ENCODE data around the gene GOLGA8K.
"Not testable (repeated sequence)": the region's sequence is repeated elsewhere in the genome, so short reads cannot be mapped to it uniquely, and the experiment has no call there.

Gene GOLGA8K

DNA sequence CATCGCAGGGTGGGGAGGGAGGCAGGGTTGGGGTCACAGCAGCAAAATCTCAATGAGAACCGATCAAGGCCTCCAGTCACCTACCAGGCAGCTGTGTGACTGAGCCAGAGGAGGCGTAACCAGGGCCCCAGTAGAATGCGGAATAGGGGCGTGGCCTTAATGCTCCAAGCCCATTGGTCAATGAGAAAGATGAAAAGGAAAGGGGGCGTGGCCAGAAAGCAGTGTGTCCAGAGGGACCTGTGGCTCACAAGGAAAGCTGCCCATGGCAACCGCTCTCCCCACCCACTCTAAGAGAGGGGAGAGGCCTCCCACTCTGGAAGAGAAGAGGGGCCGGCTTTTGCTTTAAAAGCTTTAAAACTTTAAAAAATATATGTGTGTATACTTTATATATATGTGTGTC is at the start of gene GOLGA8K:
TSS of gene GOLGA8K (minus strand) at position 101 of the 400 bp plus-strand sequence. CDS start at position 3, 98 bp downstream.
- not testable (repeated sequence) for DNase-seq (ENCODE audit: low spot score)

DNA sequence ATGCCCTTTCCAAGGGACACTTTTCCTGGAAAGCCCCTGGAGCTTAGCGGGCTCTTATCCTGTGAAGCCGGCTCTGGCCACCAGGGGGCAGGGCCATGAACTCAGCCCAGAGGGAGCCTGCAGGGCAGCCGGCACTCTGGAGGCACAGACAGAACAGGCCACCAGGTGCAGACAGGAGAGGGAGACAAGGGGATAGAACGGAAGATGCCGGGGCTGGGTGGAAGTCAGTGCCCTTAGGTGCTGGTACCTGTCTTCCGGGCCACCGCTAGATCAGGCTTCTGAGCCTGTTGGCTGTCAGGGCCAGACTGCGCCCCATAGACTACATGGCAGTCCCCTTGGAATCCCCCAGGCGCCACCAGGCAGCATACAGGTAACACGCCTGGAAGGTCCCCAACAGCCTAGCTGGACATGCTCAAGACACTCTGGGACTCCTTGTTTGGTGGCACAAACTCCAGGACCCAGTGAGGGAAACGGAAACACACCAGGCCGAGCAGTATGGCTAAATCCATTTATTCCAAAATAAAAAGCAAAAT is 37.4 kb upstream of the GOLGA8K start:
- DNase-seq (ENCODE audit: low spot score), result not testable (repeated sequence)

DNA sequence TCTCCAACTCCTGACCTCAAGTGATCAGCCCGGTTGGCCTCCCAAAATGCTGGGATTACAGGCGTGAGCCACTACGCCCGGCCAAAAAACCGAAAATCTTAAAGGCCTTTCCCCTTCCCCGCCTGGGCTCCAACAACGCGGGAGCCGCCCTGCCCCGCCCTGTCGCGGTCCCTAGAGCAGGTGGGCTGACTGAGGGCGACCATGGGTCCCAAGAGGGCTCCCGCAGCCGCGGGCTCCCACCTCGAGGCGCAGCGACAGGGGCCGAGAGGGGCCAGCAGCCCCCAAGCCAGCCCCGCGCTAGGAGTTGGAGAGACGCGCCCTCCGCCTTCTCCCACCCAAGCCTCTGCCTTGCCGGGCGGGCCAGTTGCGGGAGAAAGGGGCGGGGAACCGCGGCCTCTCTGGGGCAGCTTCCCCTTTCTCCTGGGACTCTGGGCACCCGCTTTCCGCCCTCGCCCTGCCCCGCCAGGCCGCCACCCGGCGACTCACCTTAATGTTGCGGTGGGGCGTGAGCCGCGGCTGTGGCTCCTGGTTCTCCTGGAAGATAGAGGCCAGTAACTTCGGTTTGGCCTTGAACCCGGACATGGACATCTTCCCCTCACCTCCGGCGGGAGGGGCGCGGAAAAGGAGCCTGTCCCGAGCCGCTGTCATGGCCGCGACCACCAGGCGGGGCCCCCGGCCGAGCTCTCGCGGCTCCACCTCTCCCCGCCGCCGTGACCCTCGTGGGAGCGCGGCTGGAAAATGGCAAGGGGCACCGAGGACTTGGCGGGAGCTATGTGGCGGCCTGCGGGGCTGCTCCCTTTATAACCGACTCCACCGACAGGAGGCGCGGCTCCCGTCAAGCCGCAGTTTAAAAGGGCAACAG is 31.2 kb upstream of the GOLGA8K start:
- not testable (repeated sequence) for DNase-seq (ENCODE audit: low spot score)

GRCh38 chr15:32427635-32428034 is 24.5 kb upstream of the GOLGA8K start:
- DNase-seq (ENCODE audit: low spot score), result not testable (repeated sequence)

DNA sequence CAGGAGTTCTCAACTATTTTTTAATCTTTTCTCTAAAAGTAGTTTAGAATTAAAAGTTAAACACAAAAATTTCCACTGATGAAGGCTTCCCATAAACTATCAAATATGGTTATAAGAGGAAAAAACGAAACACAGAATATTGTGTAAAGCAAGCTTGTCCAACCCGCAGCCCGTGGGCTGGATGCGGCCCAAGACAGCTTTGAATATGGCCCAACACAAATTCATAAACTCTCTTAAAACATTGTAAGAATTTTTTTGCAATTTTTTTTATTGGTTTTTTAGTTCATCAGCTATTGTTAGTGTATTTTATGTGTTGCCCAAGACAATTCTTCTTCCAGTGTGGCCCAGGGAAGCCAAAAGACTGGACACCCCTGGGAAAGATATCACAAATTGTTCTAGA is 23.4 kb upstream of the GOLGA8K start:
- DNase-seq (ENCODE audit: low spot score), result not testable (repeated sequence)

- DNase-seq (ENCODE audit: low spot score), result not testable (repeated sequence)
These were observed 4.8 kb upstream of the GOLGA8K start for GRCh38 chr15:32407903-32408302.

GRCh38 chr15:32396522-32396921 is 6.6 kb downstream of the GOLGA8K start:
- not testable (repeated sequence) for DNase-seq (ENCODE audit: low spot score)

DNA sequence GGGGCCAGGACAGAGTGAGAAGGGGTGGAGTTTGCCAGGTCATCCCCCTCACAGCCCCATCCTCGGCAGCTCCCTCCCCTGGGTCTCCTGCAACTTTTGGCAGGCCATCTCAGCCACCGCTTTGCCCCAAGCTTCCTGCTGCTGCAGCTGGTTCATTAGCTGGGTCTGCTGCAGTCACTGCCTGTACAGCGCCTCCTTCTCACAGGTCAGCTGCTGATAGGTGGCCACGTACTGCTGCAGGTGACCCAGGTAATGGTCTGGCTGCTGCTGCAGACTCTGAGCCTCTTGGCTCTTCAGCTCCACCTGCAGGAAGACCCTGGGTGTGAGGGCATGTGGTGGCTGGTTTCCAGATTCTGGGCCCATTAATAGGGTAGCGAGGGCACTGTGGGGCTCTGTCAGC is 8.3 kb downstream of the GOLGA8K start:
- not testable (repeated sequence) for DNase-seq (ENCODE audit: low spot score)

DNA sequence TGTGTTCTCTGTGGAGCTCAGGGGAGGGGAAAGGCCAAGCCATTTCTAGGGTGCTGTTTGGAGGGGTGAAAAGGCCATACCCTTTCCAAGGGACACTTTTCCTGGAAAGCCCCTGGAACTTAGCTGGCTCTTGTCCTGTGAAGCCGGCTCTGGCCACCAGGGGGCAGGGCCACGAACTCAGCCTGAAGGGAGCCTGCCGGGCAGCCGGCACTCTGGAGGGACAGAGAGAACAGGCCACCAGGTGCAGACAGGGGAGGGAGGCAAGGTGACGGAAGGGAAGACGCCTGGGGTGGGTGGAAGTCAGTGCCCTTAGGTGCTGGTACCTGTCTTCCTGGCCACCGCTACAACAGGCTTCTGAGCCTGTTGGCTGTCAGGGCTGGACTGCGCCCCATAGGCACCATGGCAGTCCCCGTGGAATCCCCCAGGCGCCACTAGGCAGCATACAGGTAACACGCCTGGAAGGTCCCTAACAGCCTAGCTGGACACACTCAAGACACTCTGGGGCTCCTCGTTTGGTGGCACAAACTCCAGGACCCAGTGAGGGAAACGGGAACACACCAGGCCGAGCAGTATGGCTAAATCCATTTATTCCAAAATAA is 14.9 kb downstream of the GOLGA8K start:
- DNase-seq (ENCODE audit: low spot score), result not testable (repeated sequence)

DNA sequence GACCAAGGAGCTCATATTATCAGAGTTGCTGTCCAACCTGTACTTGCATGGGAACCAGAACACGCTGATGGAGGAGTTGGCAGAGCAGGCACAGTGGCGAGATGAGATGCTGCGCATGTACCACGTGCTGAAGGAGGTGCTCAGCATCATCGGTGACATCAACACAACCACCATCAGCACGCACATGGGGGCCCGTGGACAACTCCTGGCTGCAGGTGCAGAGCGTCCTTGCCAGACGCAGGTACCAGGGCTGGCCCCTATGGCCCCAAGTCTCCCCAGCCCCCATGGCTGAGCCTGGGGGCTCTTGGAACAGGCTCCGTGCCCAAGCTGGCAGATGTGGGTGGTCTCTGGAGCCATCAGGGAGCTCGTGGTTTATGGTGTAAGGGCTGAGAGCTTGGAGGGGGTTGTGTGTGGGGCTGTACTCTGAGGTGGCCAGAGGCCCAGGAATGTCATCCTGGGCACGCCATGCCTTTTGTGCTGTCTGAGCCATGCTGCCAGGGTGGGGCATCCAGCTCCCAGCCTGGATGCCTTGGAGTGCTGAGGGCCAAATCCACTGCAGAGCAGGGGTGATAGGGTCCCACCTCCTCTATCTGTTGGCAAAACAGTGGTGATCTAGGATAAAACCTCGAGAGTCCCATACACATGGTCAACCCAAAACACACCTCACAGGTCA is 17.1 kb downstream of the GOLGA8K start:
- not testable (repeated sequence) for DNase-seq (ENCODE audit: low spot score)

DNA sequence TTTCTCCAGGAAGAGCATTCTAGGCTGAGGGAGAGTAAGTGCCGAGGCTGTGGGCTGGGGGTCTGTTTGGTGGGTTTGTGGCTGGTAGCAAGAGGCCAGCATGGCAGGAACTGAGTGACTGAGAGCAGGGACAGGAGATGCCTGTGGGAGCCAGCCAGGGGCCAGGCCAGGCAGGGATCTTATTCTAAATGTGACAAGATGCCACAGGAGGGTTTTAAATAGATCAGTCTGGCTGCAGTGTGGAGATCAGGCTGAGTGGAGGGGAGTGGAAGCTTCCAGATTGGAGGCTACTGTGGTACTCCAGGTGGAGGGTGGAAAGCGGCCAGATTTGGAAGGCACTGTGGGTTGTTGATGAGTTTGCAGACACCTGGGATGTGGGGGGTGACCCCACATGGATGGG is 28.9 kb downstream of the GOLGA8K start:
- DNase-seq (ENCODE audit: low spot score), result not testable (repeated sequence)

DNA sequence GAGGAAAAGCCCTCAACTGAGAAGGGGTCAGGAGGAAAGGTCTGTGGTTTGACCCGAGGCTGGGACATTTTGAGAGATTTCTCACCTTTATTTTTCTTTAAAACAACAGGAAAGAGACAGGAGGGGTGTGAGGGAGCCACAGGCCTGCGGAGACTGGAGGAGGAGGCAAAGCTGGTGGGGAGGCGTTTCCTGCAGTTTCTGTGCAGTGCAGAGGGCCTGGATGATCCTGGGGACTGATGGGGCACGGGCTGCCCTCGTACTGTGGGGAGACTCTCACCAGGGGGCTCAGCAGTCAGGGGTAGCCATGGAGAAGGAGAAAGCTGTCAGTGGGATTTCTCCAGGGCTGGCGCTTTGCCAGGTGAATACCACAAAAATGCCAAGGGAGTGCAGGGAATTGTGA is 29.4 kb downstream of the GOLGA8K start:
- not testable (repeated sequence) for DNase-seq (ENCODE audit: low spot score)

- DNase-seq (ENCODE audit: low spot score), result not testable (repeated sequence)
These were observed 31.0 kb downstream of the GOLGA8K start for GRCh38 chr15:32372075-32372474.

DNA sequence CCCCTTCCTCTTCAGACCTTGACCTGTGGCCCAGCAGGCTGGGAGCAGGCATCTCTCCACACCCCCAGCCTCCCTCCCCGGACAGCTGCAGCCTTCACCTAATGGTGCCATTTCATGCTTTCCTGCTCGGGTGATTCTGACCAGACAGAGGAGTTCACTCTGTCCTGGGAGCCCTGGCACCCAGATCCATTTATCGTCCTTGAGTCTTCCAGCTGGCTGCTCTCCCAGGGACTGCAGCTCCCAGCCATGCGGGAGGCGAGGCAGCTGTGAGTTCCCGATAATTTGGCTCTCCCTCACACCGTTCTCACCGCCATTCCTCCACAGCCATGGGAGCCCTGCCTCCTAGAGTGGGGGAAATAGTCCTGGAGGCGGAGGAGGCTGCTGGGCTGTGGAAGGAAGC is 32.6 kb downstream of the GOLGA8K start:
- not testable (repeated sequence) for DNase-seq (ENCODE audit: low spot score)

GRCh38 chr15:32370064-32370463 is 33.0 kb downstream of the GOLGA8K start:
- not testable (repeated sequence) for DNase-seq (ENCODE audit: low spot score)

GRCh38 chr15:32366492-32366891 is 36.6 kb downstream of the GOLGA8K start:
- not testable (repeated sequence) for DNase-seq (ENCODE audit: low spot score)

- not testable (repeated sequence) for DNase-seq (ENCODE audit: low spot score)
These were observed 37.1 kb downstream of the GOLGA8K start for GRCh38 chr15:32365955-32366354.

DNA sequence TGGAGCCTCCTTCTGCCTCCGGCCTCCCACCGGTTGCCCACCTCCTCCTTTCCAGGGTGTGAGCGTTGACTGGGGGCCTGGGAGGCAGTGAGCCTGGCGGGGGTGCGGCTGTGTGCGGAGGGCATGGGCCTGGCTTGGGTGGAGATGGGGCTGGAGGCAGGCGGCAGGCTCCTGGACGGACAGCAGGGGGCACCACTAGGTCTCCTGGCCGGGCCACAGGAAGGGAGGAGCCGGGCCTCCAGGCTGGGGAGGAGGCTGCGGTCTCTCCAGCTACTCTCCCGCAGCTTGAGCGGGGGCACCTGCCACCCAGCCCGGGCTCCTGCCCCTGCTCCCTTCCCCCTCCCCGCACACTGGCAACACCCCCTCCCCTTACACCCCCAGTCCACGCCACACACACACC is 38.1 kb downstream of the GOLGA8K start:
- not testable (repeated sequence) for DNase-seq (ENCODE audit: low spot score)

DNA sequence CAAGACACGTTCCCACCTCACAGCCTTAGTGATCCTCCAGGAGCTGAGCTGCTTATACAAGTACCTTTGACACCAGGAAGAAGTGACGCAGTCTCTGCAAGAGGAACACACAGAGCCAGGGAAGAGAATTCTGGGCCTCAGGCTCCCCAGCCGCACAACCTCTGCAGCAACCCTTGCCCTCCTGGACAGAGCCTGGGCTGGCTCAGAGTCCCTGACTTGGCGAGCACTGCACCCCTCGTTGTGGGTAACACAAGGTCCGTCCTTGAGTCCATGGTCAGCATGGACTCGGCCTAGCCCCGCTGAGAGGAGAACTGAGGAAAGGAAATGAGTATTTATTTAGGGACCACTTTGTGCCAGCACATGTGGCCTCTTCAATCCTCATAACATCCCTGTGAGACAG is 39.6 kb downstream of the GOLGA8K start:
- not testable (repeated sequence) for DNase-seq (ENCODE audit: low spot score)

- DNase-seq (ENCODE audit: low spot score), result not testable (repeated sequence)
These were observed 41.4 kb downstream of the GOLGA8K start for GRCh38 chr15:32361662-32362061.

DNA sequence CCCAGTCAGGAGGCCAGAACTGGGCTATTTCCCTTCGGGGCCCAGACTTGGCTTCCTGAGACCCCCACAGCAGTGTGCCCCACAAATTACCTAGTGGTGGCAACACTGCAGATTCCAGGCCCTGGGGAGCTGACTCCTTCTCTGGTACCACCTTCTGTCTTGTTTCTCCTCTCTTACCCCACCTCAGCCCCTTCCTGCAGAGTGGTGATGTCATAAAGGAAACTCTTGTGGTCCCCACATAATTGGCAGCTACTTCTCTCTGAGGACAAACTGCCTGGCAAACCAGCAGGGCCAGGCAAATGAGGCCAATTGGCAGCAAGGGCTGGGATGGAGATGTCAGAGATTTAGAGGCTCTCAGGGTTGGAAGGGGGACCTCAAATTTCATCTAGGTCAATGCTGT is 44.6 kb downstream of the GOLGA8K start:
- not testable (repeated sequence) for DNase-seq (ENCODE audit: low spot score)

DNA sequence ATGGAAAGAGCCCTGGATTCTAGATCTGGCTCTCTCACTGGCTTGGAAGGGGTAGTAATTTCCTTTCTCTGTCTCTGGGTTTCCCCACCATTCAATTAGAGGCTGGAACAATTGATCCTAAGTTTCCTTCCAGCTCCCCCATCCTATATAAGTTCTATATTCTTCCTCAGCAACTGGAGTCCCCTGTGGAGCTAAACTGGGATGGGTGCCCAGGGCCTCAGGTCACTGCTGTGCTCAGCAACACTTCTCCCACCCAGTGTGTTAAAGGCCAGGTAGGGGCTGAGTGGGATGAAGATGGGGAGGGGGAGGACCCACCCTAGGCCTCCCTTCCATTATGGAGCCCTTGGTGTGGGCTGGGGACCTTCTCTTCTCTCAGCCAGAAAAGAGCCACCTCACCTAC is 46.2 kb downstream of the GOLGA8K start:
- DNase-seq (ENCODE audit: low spot score), result not testable (repeated sequence)

Measured in GM20000 (cell line).